8988T (cell line): ENCODE data around the gene SMIM24.
A peak's percentile ranks its signal among the peaks of the same experiment; 100 is the strongest.
"Not testable (repeated sequence)": the region's sequence is repeated elsewhere in the genome, so short reads cannot be mapped to it uniquely, and the experiment has no call there.

ENCODE experiments used
- DNase-seq: peaks from one replicate; pipeline ENCODE4 v3.0.0; 2011

SMIM24 gene

DNA sequence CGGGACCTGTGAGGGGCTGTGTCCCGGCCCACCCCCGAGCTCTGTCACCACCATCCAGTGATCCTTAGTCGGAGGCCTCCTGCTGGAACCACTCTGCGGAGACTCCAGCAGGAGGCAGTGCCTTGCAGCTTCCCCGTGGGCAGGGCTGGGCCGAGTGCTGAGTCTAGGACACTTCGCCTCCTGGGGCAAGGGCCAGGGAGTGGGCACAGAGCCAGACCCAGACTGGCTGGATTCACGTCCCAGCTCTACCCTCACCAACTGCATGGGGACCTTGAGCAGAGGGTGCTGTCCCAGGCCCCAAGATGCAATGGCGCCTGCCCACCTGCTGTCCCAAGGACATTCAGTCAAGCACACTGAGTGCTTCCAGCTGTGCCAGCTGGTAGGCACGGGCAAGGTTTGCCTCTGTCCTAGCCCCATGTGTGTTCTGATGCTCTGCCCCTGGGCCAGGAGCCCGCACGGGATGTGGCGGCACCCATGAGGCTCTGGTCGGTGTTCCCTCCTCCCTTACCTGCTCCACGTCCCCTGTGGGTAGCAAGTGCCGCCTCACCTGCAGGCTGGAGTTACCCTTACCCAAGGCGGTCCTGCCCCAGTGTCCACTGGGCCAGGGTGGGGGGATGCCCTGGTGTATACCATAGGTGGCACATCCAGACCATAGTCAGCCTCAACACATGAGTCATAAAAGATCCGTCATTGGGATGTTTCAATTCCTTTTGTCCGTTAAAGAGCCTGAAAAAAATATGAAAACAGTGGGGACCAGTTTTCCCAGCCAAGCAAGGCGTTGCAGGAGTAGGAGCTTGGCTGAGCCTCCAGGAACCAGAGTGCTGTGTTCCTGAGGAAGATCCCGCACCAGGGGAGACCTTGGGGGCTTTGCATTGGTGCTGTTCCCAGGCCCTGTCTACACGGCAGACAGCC is 33.2 kb upstream of the SMIM24 start:
- DNase-seq, result no peak

DNA sequence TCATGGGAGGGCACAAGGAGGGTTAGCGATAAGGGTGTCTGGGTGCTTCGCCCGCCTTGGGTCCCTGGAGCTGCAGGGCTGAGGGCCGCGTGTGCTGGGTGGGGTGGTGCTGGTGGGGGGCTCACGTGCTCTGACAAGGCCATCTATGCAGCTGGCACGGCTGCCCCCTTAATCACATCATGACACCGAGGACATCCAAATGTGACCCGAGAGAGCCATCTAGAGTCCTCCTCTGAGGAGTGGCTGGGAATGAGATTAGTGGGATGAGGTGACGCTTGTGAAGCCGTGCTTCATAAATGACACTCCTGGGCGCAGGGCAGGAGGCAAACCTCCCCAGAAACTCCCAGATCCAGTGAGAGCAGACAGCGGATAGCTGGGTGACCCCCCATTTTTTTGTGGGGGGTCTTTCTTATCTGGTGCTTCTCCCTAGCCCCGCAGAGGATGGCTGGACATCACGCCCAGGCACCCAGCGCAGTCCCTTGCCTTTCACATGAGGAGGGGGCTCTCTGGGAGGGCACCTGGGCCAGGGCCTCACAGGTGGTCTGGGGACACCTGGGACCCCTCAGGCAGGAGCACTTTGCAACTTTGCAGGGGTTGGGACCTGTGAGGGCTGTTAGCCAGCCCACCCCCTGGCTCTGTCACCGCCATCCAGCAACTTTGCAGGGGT is 32.4 kb upstream of the SMIM24 start:
- DNase-seq, result no peak

DNA sequence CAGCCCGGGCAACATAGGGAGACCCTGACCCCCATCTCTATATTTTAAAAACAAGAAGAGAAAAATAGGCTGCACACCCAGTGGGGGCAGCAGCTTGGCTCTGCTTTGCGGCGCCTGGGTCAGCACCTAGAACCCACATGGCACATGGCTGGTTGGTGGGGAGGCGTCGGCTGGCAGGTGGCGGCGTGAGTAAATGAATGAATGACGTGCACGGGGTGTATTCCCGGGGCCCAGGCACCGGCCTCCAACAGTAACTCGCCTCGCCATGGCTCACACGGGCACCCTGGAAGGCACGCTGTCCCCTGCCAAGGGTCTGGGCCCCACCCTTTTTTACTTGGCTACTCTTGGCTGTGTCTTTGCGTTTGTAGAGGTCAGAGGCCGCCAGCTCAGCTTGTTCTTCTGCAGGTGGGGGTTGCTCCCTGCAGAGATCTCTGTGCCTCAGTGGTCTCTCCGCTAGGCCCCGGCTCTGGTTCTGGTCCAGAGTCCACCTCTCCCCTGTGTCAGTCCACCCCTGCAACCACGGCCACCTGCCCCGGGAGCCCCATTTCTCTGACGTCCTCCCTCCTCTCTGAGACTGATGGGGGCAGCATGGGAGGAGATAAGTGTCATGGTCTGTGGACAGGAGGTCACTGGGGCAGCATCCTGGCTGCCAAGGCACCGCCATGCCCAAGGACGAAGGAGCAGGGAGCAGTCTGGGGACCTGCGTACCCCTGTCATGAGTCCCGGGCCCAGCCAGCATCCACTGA is 31.4 kb upstream of the SMIM24 start:
- DNase-seq, result no peak

DNA sequence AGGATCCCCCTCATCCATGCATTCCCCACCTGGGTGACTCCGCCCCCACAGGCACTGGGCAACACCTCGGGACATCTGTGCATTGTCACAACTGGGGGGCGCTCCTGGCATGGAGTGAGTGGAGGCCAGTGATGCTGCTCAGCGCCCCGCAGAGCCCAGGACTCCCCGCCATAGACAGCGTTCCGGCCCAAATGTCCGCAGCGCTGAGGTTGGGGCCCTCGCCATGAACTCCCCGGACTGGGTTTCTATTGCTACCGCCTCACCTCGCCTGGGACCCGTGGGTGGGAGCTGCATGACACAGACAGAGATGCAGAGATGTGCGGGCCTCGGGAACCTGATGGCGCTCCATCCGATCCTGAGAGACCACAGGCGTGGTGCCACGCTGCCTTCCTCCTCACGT is 30.4 kb upstream of the SMIM24 start:
- no peak for DNase-seq

DNA sequence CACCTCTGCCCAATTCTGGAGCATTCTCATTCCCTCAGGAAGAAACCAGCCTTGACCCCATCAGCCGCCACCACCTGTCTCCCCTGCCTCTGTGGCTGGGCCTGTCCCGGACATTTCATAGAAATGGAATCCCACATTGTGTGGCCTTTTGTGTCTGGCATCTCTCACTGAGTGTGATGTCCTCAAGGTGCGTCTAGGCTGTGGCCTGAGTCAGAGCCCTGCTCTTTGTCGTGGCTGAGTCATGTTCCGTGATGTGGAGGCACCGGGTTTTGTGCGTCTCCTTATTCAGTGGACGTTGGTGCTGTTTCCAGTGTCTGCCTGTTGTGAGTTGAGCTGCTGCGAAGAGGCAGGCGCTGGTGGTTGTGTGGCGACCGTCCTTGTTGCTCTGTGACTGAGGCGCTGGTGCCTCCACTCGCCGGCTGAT is 29.3 kb upstream of the SMIM24 start:
- DNase-seq, result no peak

DNA sequence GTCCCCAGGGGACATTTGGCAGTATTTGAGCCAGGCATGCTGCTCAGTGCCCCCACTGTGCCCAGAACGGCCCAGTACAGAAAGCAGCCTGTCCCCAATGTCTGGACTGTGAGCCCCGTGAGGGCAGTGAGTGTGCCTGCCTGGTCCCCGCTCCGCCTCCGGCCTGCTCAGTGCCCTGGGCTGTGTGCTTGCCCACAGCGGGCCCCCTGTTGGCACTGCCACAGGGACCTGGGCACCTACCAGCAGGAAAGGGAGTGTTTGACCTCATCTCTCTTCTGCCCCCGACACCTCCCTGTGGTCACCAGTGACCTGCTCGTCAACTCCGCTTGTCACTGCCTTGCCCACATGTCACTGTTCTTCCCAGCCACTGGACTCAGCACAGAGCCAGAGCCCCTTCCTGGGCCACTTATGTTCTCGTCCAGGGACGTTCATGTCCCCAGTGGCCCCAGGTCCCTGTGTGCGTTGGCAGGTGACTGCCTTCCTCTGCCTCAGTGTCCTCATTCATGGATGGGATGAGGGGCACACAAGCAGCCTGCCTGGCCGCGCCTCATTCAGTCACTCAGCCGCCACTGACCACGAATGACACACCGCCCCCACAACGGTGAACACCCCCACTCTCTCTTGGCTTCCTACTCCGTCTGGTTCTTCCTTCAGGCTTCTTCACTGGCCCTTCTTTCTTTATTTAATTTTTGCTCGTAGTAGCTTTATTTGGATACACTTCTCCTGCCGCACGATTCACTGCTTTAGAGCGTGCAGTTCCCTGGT is 28.6 kb upstream of the SMIM24 start:
- DNase-seq, result no peak

DNA sequence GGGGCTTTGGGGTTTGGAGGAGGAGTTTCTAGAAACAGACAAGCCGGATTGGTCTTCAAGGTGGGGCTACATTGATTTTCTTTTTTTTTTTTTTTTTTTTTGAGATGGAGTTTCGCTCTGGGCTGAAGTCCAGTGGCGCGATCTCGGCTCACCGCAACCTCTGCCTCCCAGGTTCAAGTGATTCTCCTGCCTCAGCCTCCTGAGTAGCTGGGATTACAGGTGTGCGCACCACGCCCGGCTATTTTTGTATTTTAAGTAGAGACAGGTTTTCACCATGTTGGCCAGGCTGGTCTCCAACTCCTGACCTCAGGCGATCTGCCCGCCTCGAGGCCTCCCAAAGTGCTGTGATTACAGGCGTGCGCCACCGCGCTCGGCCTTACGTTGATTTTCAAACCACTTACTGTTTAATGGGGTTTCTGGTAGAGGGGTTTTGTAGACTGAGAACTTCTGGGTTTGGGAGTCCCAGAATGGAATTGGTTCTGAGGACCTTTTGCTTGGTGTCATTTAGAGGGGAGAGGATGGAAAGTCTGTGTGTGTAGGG is 27.9 kb upstream of the SMIM24 start:
- not testable (repeated sequence) for DNase-seq

DNA sequence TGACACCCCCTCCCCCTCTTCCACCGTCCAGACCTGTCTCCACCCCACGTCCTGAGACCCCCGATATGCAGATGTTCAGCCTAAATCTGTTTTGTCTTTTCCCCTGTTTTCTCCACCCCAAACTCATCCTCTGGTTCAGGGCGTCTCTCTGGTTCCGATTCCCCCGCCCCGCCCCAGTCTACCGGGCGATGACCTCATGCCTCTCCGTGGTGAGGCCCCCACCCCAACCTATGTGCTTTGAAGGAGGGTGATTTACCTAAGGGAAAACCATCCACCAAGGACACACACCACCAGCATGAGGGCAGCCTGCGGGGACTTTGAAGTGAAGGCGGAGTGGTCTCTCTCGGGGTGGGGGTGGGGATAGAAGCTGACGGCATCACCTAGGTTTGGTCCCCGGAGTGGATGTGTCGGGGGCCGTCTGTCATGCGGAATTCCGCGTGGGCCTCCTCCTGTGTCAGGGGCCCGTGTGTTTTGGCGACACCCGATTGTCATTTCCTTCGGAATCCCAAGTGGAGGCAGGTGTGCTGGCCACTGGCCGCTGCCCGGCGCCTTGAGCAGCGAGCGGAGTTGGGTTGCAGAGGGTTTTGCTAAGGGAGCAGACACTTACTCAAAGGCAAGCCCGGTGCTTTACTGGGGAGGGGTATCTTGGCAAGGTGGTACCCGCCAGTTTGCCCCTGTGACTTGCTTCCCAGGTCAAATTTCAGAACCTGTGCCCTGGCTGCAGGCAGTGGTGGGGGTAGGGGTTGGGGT is 27.2 kb upstream of the SMIM24 start:
- no peak for DNase-seq

DNA sequence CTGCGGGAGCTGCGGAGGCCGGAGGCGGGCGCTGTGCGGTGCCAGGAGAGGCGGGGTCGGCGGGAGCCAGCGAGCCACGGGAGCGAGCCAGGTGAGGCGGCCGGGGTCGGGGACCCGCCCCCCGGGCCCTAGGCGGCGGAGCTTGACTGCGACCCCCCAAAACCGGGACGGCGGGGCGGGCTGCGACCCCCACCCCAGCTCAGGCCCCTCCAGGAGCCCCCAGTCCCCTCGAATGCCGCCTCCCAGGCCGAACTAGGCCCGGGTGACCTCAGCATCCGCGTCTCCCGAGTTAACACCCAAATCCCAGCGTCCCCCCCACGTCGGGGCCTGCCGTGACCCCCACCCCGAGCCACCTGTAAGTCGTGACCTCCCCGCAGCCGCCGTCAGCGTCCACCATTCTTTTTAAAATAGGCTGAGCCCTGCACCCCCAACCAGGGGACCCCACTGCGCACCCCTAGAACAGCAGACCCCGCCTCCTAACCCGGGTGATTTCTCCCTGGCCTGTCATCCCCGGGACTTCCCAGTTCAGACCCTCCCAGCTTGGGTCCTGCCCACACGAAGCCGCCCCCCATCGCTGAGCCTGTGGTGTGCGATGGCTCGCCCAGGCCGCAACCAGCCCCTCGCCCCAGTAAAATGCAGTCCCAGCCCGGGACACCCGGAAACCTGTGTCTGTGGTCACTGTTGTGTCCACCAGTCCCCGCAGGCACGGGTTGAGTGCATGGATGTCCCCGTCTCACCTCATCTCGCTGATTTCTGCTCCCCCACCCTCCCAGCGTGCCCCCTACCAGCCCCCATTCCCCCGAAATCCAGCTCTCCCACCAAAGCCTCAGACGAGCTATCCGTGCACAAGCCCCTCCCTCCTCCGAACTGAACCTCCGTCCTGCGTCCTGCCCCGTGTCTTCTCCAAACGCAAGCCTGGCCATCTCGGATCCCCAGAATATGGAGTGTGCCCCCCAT is 26.3 kb upstream of the SMIM24 start:
- no peak for DNase-seq

DNA sequence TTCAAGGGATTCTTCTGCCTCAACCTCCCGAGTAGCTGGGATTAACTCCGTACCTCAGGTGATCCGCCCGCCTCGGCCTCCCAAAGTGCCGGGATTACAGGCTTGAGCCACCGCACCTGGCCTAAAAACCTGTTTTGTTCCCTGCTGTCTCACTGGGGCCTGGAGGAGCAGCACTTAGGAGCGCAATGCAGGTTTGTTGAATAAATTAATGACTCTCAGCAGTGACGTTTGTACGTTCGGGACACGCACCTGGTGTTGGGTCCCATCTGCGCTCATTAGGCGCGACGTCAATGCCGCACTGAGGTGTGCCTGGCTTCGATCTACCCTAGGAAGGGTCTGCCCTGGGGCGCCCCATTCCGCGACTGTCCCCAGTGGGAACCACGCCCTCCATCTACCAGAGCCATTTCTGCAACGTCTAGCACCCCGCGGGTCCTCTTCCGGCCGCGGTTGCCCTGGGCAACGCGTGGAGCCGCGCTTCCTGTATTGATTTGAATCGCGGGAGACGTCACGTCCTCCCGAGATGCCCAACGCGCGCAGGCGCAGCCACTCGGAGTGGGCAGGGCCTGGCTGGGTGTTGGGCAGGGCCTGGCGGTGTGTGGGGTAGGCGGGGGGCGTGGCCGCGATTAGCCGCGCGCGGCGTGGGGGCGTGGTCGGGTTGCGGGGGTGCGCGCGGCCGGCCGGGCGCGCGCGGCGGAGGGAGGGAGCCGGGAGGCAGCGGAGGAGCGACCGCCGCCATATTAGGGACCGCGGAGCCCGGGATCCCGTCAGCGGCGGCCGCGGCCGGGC is 25.5 kb upstream of the SMIM24 start, which contains the start of gene FZR1:
Gene FZR1 (plus strand): TSS at position 714 of the 786 bp plus-strand sequence. CDS start 16,679 bp downstream, outside the sequence.
- DNase-seq, result peak; percentile 92

DNA sequence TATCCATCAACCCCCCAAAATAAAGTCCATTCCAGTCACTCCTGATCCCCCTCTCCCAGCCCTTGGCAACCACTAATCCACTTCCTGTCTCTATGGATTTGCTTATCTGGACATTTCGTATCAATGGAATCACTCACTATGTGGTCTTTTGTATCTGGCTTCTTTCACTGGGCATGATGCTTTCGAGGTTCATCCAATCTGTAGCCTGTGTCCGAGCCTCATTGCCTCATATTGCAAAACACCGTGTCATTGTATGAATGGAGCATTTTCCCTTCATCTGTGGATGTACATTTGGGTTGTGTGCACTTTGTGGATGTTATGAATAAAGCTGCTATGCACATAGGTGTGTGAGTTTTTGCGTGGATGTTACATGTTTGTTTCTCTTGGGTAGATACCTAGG is 24.4 kb upstream of the SMIM24 start:
- DNase-seq, result no peak

DNA sequence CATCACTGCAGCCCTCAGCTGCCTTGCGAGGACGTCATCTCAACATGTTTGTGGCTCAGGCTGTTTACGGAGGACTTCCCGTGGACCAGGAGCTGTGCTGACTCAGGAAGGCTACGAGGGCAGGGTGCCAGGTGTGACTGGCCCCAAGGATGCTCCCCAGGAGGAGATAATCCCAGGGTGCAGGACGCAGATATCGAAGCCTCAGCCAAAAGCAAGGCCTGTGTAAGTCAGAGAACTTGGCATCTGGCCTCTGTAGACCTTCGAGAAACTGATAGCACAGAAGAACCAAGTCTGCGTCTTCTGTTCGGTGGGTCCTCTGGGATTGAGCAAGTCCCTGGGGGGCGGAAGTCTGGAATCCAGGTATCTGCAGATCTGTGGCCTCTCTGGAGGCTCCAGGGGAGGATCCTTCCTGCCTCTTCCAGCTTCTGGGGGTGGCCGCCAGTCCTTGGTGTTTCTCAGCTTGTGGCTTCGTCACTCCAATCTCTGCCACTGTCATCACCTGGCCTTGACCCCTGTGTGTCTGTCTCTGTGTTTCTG is 22.8 kb upstream of the SMIM24 start:
- no peak for DNase-seq

DNA sequence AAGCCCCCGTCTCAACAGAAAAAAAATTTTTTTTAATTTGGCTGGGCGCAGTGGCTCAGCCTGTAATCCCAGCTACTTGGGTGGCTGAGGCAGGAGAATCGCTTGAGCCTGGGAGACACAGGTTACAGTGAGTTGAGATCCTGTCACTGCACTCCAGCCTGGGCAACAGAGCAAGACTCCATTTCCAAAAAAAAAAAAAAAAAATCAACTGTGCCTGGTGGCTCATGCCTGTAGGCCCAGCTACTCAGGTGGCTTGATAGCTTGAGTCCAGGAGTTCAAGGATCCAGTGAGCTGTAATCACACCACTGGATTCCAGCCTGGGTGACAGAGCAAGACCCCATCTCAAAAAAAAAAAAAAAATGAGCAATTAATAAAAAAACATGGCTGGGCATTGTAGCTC is 21.5 kb upstream of the SMIM24 start:
- no peak for DNase-seq

DNA sequence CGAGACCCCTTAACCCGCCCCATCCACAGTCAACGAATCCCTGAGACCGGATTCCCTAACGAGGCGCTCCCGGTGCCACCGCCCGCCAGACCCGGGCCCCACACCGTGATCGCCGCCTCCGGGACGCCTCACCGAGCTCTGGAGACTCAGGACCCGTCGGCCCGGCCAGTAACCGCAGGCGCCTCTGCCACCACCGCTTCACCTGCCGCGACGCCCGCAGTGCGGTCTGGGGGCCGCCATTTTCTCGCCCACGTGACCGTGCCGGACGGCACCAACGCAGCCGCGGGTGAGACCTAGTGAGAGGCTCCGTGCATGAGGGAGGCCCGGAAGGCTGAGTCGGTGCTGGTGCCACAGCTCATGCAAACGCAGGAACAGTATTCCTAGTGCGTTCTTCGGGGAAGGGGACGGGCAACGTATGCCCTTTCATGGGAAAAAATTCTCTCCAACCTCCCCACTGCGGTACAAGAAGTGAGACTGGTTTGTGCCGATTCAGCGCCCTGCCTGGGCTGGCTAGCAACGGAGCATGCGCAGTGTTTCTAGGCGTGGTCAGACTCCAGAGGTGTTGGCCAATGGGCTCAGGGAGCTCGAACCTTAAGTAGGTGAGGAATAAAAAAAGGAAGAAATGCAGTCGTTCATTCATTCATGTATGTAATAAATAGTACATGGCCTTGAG is 20.2 kb upstream of the SMIM24 start, which contains the start of gene DOHH:
Gene DOHH (minus strand): TSS at position 246 of the 673 bp plus-strand sequence. CDS start 3,860 bp downstream, outside the sequence.
- DNase-seq, result peak; percentile 98

DNA sequence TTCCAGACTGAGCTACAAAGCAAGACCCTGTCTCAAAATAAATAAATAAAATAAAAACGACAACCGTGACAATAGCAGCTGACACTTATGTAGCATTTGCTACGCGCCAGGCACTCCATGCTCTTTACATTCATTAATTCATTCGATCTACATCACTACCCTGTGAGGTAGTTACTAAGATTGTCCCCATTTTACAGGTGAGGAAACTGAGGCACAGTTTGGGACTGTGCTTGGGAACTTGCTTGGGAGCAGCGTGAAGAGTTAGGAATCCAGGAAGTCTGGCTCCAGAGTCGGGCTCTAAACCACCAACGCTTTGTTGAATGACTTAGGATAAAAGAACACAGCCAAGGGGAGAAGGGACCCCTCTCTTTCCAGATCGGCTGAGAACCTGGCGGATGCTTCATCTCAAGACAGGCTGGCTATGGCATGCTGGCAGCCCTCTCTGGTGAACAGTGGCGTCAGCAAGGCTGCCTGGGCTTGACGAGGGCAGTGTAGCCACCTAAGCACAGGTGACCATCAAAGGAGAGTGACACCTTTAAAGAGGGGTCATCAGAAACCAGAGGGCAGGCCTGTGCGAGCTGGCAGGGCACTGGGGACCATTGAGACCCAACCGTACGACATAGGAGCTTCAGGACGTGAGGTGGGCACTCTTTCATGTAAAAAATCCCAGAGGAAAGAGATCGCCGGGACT is 19.6 kb upstream of the SMIM24 start:
- no peak for DNase-seq

DNA sequence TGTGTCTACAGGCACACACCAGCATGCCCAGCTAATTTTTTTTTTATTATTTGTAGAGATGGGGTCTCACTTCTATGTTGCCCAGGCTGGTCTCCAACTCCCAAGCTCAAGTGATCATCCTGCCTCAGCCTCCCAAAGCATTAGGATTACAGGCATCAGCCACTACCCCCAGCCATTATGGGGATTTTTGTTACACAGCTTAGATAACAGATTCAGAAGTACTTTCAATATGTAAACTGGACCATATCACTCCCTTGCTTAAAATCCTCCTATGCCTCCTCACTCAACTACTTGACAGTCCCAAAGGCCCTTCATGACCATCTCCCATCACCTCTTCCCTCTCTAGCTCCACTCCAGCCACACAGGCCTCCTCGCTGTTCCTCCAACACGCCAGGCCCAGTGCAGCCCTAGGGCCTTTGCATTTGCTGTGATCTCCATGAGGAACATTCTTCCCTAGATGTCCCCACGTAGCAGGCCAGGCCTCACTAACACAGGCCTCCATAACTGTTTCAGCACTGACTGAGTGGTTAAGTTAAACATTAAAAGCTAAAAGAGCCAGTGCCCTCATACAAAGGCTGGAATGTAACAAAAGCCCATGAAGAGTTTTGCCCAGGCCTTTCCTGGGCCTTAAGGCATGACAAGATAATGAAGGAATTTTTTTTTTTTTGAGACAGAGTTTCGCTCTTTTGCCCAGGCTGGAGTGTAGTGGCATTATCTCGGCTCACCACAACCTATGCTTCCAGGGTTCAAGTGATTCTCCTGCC is 17.6 kb upstream of the SMIM24 start:
- no peak for DNase-seq
